ENCODE measurements around the gene NDUFA8. TPM values are rescaled to one million over a fixed set of nuclear protein-coding genes. Genes with fewer than 3 reads are reported as not detected.
A peak's percentile ranks its signal among the peaks of the same experiment; 100 is the strongest.

NDUFA8 gene
- total and polyA plus RNA-seq, 9 of the 15 experiments (the other 6 are each of a cell fraction or from before 2014, with no cell fraction given) = 105 to 212 (median 133) TPM

DNA sequence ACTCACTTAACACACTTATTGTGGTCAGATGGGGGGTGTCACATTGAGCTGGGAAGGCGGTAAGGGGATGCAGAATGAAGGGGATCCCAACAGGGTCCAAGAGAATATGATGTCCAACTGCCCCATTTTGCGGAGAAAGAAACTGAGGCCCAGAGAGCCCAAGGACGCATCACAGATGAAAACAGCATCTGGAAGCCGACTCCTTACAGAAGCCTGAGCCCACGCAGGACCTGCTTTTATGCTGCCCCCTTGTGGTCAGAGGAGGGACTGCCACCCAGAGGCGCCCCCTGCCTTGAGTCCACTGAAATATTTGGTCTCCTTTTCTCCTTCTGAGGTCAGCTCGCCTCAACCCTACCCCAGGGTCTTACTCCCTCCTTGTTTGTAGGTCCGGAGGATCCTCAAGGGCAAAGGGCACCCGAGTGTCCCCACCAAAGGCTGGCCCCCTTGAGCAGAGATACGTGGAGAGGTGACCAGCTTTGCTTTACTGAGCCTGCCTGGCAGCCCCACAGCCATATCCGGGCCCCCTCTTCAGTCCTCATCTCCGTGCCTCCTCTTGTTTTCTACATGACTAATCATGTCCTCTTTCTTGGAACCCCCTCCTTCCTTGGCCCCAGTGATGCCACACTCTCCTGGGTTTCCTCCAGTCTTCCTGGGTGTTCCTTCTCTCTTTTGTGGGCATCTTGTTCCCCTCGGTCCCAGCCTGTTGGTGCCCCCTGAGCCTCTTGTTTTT is 36.5 kb downstream of the NDUFA8 start (continued):
- no peak for TF ChIP-seq EHMT2 (IDR thresholded peaks at IDR 0.05)
- TF ChIP-seq MTA1 (IDR thresholded peaks at IDR 0.05; ENCODE audit: borderline replicate concordance) = no peak
- no peak for TF ChIP-seq LEF1 (IDR thresholded peaks at IDR 0.05)
- TF ChIP-seq TRIM25 (IDR thresholded peaks at IDR 0.05; ENCODE audit: borderline replicate concordance) = no peak
- TF ChIP-seq, protein P1, sequence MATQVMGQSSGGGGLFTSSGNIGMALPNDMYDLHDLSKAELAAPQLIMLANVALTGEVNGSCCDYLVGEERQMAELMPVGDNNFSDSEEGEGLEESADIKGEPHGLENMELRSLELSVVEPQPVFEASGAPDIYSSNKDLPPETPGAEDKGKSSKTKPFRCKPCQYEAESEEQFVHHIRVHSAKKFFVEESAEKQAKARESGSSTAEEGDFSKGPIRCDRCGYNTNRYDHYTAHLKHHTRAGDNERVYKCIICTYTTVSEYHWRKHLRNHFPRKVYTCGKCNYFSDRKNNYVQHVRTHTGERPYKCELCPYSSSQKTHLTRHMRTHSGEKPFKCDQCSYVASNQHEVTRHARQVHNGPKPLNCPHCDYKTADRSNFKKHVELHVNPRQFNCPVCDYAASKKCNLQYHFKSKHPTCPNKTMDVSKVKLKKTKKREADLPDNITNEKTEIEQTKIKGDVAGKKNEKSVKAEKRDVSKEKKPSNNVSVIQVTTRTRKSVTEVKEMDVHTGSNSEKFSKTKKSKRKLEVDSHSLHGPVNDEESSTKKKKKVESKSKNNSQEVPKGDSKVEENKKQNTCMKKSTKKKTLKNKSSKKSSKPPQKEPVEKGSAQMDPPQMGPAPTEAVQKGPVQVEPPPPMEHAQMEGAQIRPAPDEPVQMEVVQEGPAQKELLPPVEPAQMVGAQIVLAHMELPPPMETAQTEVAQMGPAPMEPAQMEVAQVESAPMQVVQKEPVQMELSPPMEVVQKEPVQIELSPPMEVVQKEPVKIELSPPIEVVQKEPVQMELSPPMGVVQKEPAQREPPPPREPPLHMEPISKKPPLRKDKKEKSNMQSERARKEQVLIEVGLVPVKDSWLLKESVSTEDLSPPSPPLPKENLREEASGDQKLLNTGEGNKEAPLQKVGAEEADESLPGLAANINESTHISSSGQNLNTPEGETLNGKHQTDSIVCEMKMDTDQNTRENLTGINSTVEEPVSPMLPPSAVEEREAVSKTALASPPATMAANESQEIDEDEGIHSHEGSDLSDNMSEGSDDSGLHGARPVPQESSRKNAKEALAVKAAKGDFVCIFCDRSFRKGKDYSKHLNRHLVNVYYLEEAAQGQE (IDR thresholded peaks at IDR 0.05; ENCODE audit: borderline replicate concordance) = peak; percentile 87
- TF ChIP-seq, protein P1 (CRISPR knock-in tag; IDR thresholded peaks at IDR 0.05; ENCODE audit: low read depth) = no peak
- TF ChIP-seq PHF8 (IDR thresholded peaks at IDR 0.05; ENCODE audit: borderline replicate concordance, low read length) = no peak
- TF ChIP-seq GTF2E2 (tag; IDR thresholded peaks at IDR 0.05) = no peak
- no peak for TF ChIP-seq HES1 (IDR thresholded peaks at IDR 0.05; ENCODE audit: low read depth)
- TF ChIP-seq, protein P2, sequence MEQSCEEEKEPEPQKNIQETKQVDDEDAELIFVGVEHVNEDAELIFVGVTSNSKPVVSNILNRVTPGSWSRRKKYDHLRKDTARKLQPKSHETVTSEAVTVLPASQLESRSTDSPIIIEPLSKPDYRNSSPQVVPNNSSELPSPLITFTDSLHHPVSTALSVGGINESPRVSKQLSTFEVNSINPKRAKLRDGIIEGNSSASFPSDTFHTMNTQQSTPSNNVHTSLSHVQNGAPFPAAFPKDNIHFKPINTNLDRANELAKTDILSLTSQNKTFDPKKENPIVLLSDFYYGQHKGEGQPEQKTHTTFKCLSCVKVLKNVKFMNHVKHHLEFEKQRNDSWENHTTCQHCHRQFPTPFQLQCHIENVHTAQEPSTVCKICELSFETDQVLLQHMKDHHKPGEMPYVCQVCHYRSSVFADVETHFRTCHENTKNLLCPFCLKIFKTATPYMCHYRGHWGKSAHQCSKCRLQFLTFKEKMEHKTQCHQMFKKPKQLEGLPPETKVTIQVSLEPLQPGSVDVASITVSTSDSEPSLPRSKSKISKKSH (CRISPR knock-in tag; IDR thresholded peaks at IDR 0.05) = no peak
- peak; percentile 38; the same call in 1 of the 2 replicates for TF ChIP-seq HCFC1 (IDR thresholded peaks at IDR 0.05; ENCODE audit: low read depth, low read length)
- 0 out of 2 replicates have a peak, but pooled peaks have one; percentile 39 for TF ChIP-seq SAFB (IDR thresholded peaks at IDR 0.05; ENCODE audit: borderline replicate concordance, low read depth, low read length)
- no peak for TF ChIP-seq NCOR1 (IDR thresholded peaks at IDR 0.05)
- TF ChIP-seq ZNF354B (CRISPR knock-in tag; IDR thresholded peaks at IDR 0.05) = no peak
- TF ChIP-seq DMBX1 (CRISPR knock-in tag; IDR thresholded peaks at IDR 0.05; ENCODE audit: borderline replicate concordance) = no peak
- TF ChIP-seq, protein P3, sequence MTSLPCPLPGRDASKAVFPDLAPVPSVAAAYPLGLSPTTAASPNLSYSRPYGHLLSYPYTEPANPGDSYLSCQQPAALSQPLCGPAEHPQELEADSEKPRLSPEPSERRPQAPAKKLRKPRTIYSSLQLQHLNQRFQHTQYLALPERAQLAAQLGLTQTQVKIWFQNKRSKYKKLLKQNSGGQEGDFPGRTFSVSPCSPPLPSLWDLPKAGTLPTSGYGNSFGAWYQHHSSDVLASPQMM (CRISPR knock-in tag; IDR thresholded peaks at IDR 0.05) = no peak
- no peak for TF ChIP-seq MCM3 (IDR thresholded peaks at IDR 0.05)

Measured in K562 (cell line).